Gastroesophageal sphincter (tissue), 3 donors: ENCODE results near the gene PMVK.

Experiments used
- CTCF ChIP-seq, 4 experiments: fragments of 200-600 bp in 2 of 4; fragments of 450-650 bp in 2 of 4; sonication (generic) in 1 of 4; IDR thresholded peaks; one replicate each; pipeline ENCODE4 v1.5.1; 2017 to 2019; ENCODE audit warnings: antibody characterized with exemption in 4 of 4, mild to moderate bottlenecking in 2 of 4, moderate library complexity in 2 of 4
- EP300 ChIP-seq: sonication (generic); formaldehyde crosslinking; IDR thresholded peaks from one replicate; pipeline ENCODE4 v1.6.1; 2017; ENCODE audit warnings: antibody characterized with exemption, mild to moderate bottlenecking
- POLR2A ChIP-seq, 2 donors: fragments of 450-650 bp; IDR thresholded peaks; one replicate each; pipeline ENCODE4 v1.6.1; 2017; ENCODE audit warnings: antibody characterized with exemption in 2 of 2, mild to moderate bottlenecking in 2 of 2, moderate library complexity in 1 of 2
- POLR2AphosphoS5 ChIP-seq: sonication (generic); formaldehyde crosslinking; IDR thresholded peaks from one replicate; pipeline ENCODE4 v1.6.1; 2017; ENCODE audit warnings: antibody characterized with exemption

GRCh38 chr1:154876842-154877369 is 59.6 kb downstream of the PMVK start:
- no peak for TF ChIP-seq POLR2AphosphoS5
- no peak for TF ChIP-seq CTCF (IDR thresholded peaks at IDR 0.05)
- TF ChIP-seq POLR2A (IDR thresholded peaks at IDR 0.05) = no peak
- TF ChIP-seq EP300 = no peak
